Activated CD8-positive, alpha-beta T cell treated with anti-CD3 and anti-CD28 coated beads for 36 hours (primary cell): ENCODE results near the gene RFX1. TPM values are rescaled to one million over a fixed set of nuclear protein-coding genes. Genes with fewer than 3 reads are reported as not detected.
"Not testable (repeated sequence)": the region's sequence is repeated elsewhere in the genome, so short reads cannot be mapped to it uniquely, and the experiment has no call there.

Experiments
- ATAC-seq: fragments of 200-7000 bp; cut with Tn5 transposase; one replicate; pipeline ENCODE4 v1.10.0; 2021; ENCODE audit warnings: mild to moderate bottlenecking, moderate library complexity
- CTCF ChIA-PET: fragments of 350-600 bp; sonication (Branson Sonifier 250); formaldehyde crosslinking; loops from one replicate; lab custom pipeline; 2021; ENCODE audit warnings: antibody characterized with exemption; lab: Charles Lee
- POLR2A ChIA-PET: fragments of 350-600 bp; sonication (Branson Sonifier 250); formaldehyde crosslinking; loops from one replicate; lab custom pipeline; 2021; ENCODE audit warnings: antibody characterized with exemption; lab: Charles Lee
- DNase-seq: peaks from one replicate; pipeline ENCODE4 v3.0.0-alpha.2; 2020
- H3K27ac Mint-ChIP-seq: one replicate; pipeline ENCODE4 v1.8.0; 2021; ENCODE audit warnings: mild to moderate bottlenecking, mixed read lengths
- H3K27me3 Mint-ChIP-seq: one replicate; pipeline ENCODE4 v1.8.0; 2021; ENCODE audit warnings: mixed read lengths
- H3K36me3 Mint-ChIP-seq: one replicate; pipeline ENCODE4 v1.8.0; 2021; ENCODE audit warnings: low read depth, mixed read lengths
- H3K4me1 Mint-ChIP-seq: one replicate; pipeline ENCODE4 v1.8.0; 2021; ENCODE audit warnings: low read depth, mixed read lengths
- H3K4me3 Mint-ChIP-seq: one replicate; pipeline ENCODE4 v1.8.0; 2021; ENCODE audit warnings: mild to moderate bottlenecking, moderate library complexity, mixed read lengths
- H3K9me3 Mint-ChIP-seq: one replicate; pipeline ENCODE4 v1.8.0; 2021; ENCODE audit warnings: mixed read lengths
- intact Hi-C: fragments of 100-400 bp; cut with micrococcal nuclease; formaldehyde crosslinking; loops from one replicate; pipeline ENCODE4 v1.10.0; 2022
- total RNA-seq, 2 experiments: library from RNA; stranded (reverse); gene quantifications; one replicate each; pipeline ENCODE4 v1.2.3, GENCODE V29; 2021
- TF ChIP-seq, protein P1 (sequence below): fragments of 200-600 bp; IDR thresholded peaks from one replicate; pipeline ENCODE4 v1.8.0; 2022; ENCODE audit warnings: antibody characterized with exemption, mild to moderate bottlenecking

The RFX1 gene
- total RNA-seq, 2 experiments from 2014 or later = 13.3 to 14.1 TPM

DNA sequence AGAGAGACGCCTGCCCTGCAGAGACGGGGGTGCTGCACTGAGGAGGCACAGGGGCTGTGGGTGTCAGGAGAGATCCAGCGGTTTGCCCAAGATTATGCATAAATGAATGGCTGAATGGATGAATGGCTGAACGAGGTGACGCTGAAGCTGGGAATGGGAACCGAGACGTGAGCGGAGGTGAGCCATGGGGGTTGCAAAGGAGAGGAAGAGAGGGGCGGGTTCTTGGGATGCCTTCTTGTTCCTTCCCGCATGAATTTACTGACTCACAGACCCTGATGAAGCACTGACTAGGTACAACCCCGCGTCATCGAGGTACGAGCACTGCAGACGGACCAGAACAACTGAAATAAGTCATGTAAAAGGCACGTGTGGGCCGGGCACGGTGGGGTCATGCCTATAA, 37.1 kb downstream of the RFX1 start:
- DNase-seq (no peak), ATAC-seq (no peak)
- no peak overlapping the region for H3K4me3 Mint-ChIP-seq
- intact Hi-C loops = no loop called here
- TF ChIP-seq, protein P1, sequence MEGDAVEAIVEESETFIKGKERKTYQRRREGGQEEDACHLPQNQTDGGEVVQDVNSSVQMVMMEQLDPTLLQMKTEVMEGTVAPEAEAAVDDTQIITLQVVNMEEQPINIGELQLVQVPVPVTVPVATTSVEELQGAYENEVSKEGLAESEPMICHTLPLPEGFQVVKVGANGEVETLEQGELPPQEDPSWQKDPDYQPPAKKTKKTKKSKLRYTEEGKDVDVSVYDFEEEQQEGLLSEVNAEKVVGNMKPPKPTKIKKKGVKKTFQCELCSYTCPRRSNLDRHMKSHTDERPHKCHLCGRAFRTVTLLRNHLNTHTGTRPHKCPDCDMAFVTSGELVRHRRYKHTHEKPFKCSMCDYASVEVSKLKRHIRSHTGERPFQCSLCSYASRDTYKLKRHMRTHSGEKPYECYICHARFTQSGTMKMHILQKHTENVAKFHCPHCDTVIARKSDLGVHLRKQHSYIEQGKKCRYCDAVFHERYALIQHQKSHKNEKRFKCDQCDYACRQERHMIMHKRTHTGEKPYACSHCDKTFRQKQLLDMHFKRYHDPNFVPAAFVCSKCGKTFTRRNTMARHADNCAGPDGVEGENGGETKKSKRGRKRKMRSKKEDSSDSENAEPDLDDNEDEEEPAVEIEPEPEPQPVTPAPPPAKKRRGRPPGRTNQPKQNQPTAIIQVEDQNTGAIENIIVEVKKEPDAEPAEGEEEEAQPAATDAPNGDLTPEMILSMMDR = no peak
- peaks cover 8% of the 10 kb centered on the region for H3K36me3 Mint-ChIP-seq
- H3K4me1 Mint-ChIP-seq = peaks cover 2% of the 10 kb centered on the region
- no peaks in the 10 kb centered on the region for H3K9me3 Mint-ChIP-seq
- POLR2A ChIA-PET = no interaction called here
- H3K27me3 Mint-ChIP-seq = no peaks in the 10 kb centered on the region
- no peak overlapping the region for H3K27ac Mint-ChIP-seq
- CTCF ChIA-PET = interaction anchor here (2.1 kb wide), 1 partner anchor 90 kb away, joined by 7 read pairs; no protein-coding TSS in a partner anchor

DNA sequence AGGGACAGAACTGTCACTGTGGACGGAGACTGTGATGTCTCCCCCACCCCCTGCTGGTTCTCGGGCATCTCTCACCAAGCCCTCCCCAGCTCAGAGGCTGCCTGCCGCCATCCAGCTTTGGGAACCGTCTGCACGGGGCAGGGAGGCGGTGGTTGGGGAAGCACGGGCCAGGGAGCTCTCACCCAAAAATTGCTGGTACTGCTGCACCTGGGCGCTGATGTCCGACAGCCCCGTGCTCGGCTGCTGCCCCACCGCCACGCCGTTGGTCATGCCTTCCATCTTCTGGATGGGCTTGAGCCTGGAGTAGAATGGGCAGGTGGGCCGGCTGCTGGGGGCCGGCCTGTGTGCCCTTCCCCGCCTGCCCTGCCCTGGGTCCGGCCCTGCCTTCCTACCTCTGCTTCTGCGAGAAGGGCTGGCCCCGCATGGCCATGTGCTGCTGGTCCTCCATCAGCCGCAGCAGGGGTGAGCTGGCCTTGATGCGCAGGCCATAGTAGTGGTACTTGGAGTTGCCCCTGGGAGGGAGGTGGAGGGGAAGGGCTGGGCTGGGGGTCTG, 37.7 kb downstream of the RFX1 start:
- TF ChIP-seq, protein P1 = no peak
- intact Hi-C loops = no loop called here
- ChIA-PET POLR2A (no interaction called here), CTCF (interaction anchor here (0.6 to 2.1 kb wide), 2 partner anchors 80 to 91 kb away, joined by 3 to 7 read pairs; no protein-coding TSS in a partner anchor)
- Mint-ChIP-seq H3K36me3 (peaks cover 6% of the 10 kb centered on the region), H3K4me1 (no peaks in the 10 kb centered on the region), H3K27me3 (no peaks in the 10 kb centered on the region), H3K27ac (no peak overlapping the region), H3K9me3 (no peaks in the 10 kb centered on the region), H3K4me3 (no peak overlapping the region)
- DNase-seq (no peak), ATAC-seq (no peak)

DNA sequence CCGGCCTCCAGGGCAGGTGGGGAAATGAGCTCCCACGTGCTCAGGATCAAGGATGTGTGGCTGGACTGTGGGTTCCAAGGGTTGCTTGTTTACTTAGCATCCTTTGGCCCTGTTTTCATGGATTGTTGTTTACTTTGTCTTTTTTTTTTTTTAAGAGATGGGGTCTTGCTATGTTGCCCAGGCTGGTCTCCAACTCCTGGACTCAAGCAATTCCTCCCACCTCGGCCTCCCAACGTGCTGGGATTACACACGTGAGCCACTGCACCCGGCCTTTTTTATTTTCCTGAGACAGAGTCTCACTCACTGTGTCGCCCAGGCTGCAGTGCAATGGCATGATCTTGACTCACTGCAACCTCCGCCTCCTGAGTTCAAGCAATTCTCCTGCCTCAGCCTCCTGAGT, 38.9 kb downstream of the RFX1 start:
- H3K4me3 Mint-ChIP-seq, H3K27ac Mint-ChIP-seq, H3K4me1 Mint-ChIP-seq, H3K36me3 Mint-ChIP-seq, intact Hi-C loops, ATAC-seq, H3K27me3 Mint-ChIP-seq, H3K9me3 Mint-ChIP-seq, DNase-seq: not testable (repeated sequence)
- POLR2A ChIA-PET = interaction anchor here (0.6 kb wide), 1 partner anchor 183 kb away, joined by 3 read pairs; no protein-coding TSS in a partner anchor
- CTCF ChIA-PET = interaction anchor here (0.6 kb wide), 1 partner anchor 85 kb away, joined by 3 read pairs; no protein-coding TSS in a partner anchor

DNA sequence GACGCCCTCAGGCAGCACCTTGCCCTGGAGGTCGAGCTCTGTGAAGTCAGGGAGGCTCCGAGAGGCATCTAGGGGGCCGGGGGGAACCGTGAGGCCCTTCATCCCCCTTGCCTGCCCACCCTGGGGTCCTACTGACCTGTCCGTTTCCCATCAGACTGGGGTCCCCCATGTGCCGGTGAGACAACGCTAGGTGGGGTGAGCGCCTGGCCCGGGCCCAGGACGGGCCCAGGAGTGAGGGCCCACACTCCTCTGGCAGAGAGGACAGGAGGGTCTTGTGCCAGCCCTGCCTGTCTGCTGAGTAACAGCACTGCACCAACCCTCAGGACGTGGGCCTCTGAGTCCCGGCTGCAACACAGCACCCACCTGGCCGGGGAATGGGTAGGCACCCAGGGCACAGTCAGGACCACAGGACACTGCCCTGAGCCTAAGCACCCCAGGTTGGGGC, 39.4 kb downstream of the RFX1 start:
- no peak overlapping the region for H3K4me3 Mint-ChIP-seq
- H3K27me3 Mint-ChIP-seq = no peaks in the 10 kb centered on the region
- no peaks in the 10 kb centered on the region for H3K9me3 Mint-ChIP-seq
- no peak overlapping the region for H3K27ac Mint-ChIP-seq
- ChIA-PET POLR2A (no interaction called here), CTCF (interaction anchor here (0.6 kb wide), 1 partner anchor 86 kb away, joined by 3 read pairs; no protein-coding TSS in a partner anchor)
- ATAC-seq (no peak), DNase-seq (no peak)
- TF ChIP-seq, protein P1 = no peak
- no peaks in the 10 kb centered on the region for H3K4me1 Mint-ChIP-seq
- H3K36me3 Mint-ChIP-seq = peaks cover 7% of the 10 kb centered on the region
- intact Hi-C loops = no loop called here

DNA sequence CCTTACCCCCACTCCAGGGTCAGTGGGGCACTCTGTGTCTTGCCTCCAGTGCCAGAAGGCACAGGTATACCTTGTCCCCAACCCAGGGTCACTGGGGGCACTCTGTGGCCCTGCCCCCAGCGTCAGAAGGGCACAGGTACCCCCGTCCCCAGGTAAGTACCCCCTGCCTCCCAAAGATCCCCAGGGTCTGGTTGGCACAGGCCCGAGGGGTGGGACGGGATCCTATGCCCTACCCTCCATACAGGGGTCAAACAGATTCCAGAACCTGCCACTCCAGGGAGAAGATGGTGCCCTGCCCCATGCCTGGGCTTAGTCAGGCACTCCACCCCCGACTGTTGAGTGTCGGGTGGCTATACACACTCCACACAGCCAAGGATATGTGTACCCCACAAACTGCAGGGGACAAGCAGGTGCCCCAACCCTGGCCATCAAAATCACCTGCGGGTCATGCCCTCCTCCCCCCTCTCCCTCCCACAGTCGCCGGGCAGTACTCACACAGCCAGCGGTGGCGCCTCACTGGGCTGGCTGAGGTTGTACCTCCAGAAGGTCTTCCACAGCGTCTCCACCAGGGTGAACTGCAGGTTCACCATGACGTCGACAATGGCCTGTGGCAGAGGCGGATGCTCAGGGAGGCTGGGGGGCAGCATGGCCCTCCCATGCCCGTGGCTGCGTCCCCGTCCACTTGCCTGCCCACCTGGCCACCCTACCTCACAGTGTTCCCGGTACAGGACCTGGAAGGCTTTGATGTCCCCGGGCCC, 40.0 kb downstream of the RFX1 start:
- TF ChIP-seq, protein P1 = no peak
- no peaks in the 10 kb centered on the region for H3K9me3 Mint-ChIP-seq
- peaks cover 11% of the 10 kb centered on the region for H3K36me3 Mint-ChIP-seq
- ATAC-seq (no peak), DNase-seq (no peak)
- H3K4me1 Mint-ChIP-seq = no peaks in the 10 kb centered on the region
- H3K27ac Mint-ChIP-seq = no peak overlapping the region
- intact Hi-C loops = no loop called here
- POLR2A ChIA-PET = no interaction called here
- no peaks in the 10 kb centered on the region for H3K27me3 Mint-ChIP-seq
- H3K4me3 Mint-ChIP-seq = no peak overlapping the region
- CTCF ChIA-PET = interaction anchor here (0.6 kb wide), 1 partner anchor 87 kb away, joined by 3 read pairs; no protein-coding TSS in a partner anchor
